SK-N-SH treated with all-trans-retinoic acid at 6 μM for 48 hours (cell line): ENCODE measurements around the gene SPRR2D.

Experiments
- ATAC-seq: fragments of 200-7000 bp; cut with Tn5 transposase; 3 replicates; pipeline ENCODE4 v1.9.1; 2020; ENCODE audit warnings: mild to moderate bottlenecking, moderate library complexity
- ARNTL ChIP-seq: fragments of 450-650 bp; formaldehyde crosslinking; IDR thresholded peaks from 2 replicates; pipeline ENCODE4 v1.5.0; 2020; ENCODE audit warnings: low read depth, mild to moderate bottlenecking, moderate library complexity, borderline replicate concordance
- BACH2 ChIP-seq: fragments of 250-450 bp; sonication (Bioruptor Pico); IDR thresholded peaks from 2 replicates; pipeline ENCODE4 v1.9.0; 2021; ENCODE audit warnings: mild to moderate bottlenecking, borderline replicate concordance
- CREB5 ChIP-seq: fragments of 250-450 bp; sonication (Bioruptor Pico); IDR thresholded peaks from 2 replicates; pipeline ENCODE4 v1.5.1; 2020; ENCODE audit warnings: low read depth, mild to moderate bottlenecking, moderate library complexity
- CSRNP3 ChIP-seq: fragments of 250-450 bp; sonication (Bioruptor Pico); IDR thresholded peaks from 2 replicates; pipeline ENCODE4 v1.5.1; 2021; ENCODE audit warnings: mild to moderate bottlenecking, moderate library complexity
- ESRRG ChIP-seq: fragments of 250-450 bp; sonication (Bioruptor Pico); IDR thresholded peaks from 2 replicates; pipeline ENCODE4 v1.6.1; 2021; ENCODE audit warnings: mild to moderate bottlenecking
- ISL1 ChIP-seq: fragments of 250-450 bp; sonication (Bioruptor Pico); IDR thresholded peaks from 2 replicates; pipeline ENCODE4 v2.1.2; 2022; ENCODE audit warnings: mild to moderate bottlenecking, moderate library complexity
- OSR1 ChIP-seq: fragments of 250-450 bp; sonication (Bioruptor Pico); IDR thresholded peaks from 2 replicates; pipeline ENCODE4 v1.8.0; 2022; ENCODE audit warnings: moderate library complexity, mild to moderate bottlenecking, inconsistent platforms
- PATZ1 ChIP-seq: fragments of 250-450 bp; sonication (Bioruptor Pico); IDR thresholded peaks from 2 replicates; pipeline ENCODE4 v1.8.0; 2020; ENCODE audit warnings: mild to moderate bottlenecking, moderate library complexity, borderline replicate concordance
- POU6F1 ChIP-seq: fragments of 250-450 bp; sonication (Bioruptor Pico); IDR thresholded peaks from 2 replicates; pipeline ENCODE4 v1.8.0; 2021; ENCODE audit warnings: low read depth, mild to moderate bottlenecking, moderate library complexity, borderline replicate concordance
- SNAI2 ChIP-seq: fragments of 250-450 bp; sonication (Bioruptor Pico); IDR thresholded peaks from 2 replicates; pipeline ENCODE4 v1.5.0; 2020; ENCODE audit warnings: mild to moderate bottlenecking, moderate library complexity
- TCF4 ChIP-seq: fragments of 250-450 bp; sonication (Bioruptor Pico); IDR thresholded peaks from 2 replicates; pipeline ENCODE4 v1.8.0; 2021; ENCODE audit warnings: mild to moderate bottlenecking, moderate library complexity, borderline replicate concordance
- TOX ChIP-seq: fragments of 250-450 bp; sonication (Bioruptor Pico); IDR thresholded peaks from 2 replicates; pipeline ENCODE4 v1.8.0; 2021; ENCODE audit warnings: mild to moderate bottlenecking, moderate library complexity, borderline replicate concordance
- TSHZ2 ChIP-seq: fragments of 250-450 bp; sonication (Bioruptor Pico); IDR thresholded peaks from 2 replicates; pipeline ENCODE4 v1.5.0; 2020; ENCODE audit warnings: mild to moderate bottlenecking, moderate library complexity
- ZFP3 ChIP-seq: fragments of 250-450 bp; sonication (Bioruptor Pico); IDR thresholded peaks from 2 replicates; pipeline ENCODE4 v1.5.0; 2020; ENCODE audit warnings: mild to moderate bottlenecking, moderate library complexity
- ZFP30 ChIP-seq: fragments of 450-650 bp; formaldehyde crosslinking; IDR thresholded peaks from 2 replicates; pipeline ENCODE4 v1.5.0; 2022; ENCODE audit warnings: mild to moderate bottlenecking, moderate library complexity
- ZNF565 ChIP-seq: fragments of 450-650 bp; formaldehyde crosslinking; conservative IDR thresholded peaks from 2 replicates; pipeline ENCODE4 v1.5.0; 2020; ENCODE audit warnings: low read depth, mild to moderate bottlenecking, moderate library complexity
- ZNF70 ChIP-seq: fragments of 450-650 bp; formaldehyde crosslinking; IDR thresholded peaks from 2 replicates; pipeline ENCODE4 v1.5.0; 2020; ENCODE audit warnings: mild to moderate bottlenecking, moderate library complexity
- ZNF8 ChIP-seq: fragments of 450-650 bp; formaldehyde crosslinking; IDR thresholded peaks from 2 replicates; pipeline ENCODE4 v1.5.0; 2020; ENCODE audit warnings: mild to moderate bottlenecking, moderate library complexity

SPRR2D gene

GRCh38 chr1:153070243-153070642, 29.3 kb upstream of the SPRR2D start:
- TF ChIP-seq PATZ1 (CRISPR knock-in tag): no peak
- TF ChIP-seq ZFP3: no peak
- TF ChIP-seq ZNF70: no peak
- no peak for TF ChIP-seq ESRRG
- no peak for TF ChIP-seq ZFP30 (CRISPR knock-in tag)
- no peak for ATAC-seq

- no peak for ATAC-seq
- TF ChIP-seq ARNTL (CRISPR knock-in tag): no peak
- TF ChIP-seq CSRNP3 (CRISPR knock-in tag): no peak
- TF ChIP-seq, all 23 proteins: peak for 0
Measured at GRCh38 chr1:153058826-153059784, 18.2 kb upstream of the SPRR2D start.

- peak; percentile 61; the same call in 1 of the 3 replicates for ATAC-seq
- no peak for TF ChIP-seq TOX (CRISPR knock-in tag)
- TF ChIP-seq, all 23 proteins: peak for 0
Measured at GRCh38 chr1:153058154-153058553, 17.2 kb upstream of the SPRR2D start.

- TF ChIP-seq CREB5 (CRISPR knock-in tag) (no peak), ZNF8 (CRISPR knock-in tag) (no peak), TCF4 (CRISPR knock-in tag) (no peak), SNAI2 (no peak), OSR1 (no peak), TOX (CRISPR knock-in tag) (no peak), ZFP30 (CRISPR knock-in tag) (no peak), ZNF70 (no peak), ESRRG (no peak), PATZ1 (CRISPR knock-in tag) (no peak), ISL1 (CRISPR knock-in tag) (no peak), BACH2 (CRISPR knock-in tag) (no peak), ZFP3 (no peak), TSHZ2 (CRISPR knock-in tag) (no peak), ZNF565 (no peak), POU6F1 (no peak)
- TF ChIP-seq, all 23 proteins: peak for 0
- ATAC-seq: no peak
Measured at GRCh38 chr1:153057375-153057774, 16.5 kb upstream of the SPRR2D start, which contains the start of gene SPRR2A. Gene SPRR2A, minus strand, starts transcription at chr1:153057512. Its CDS starts 777 bp downstream, at chr1:153056735.

- peak; percentile 36; the same call in 1 of the 3 replicates for ATAC-seq
Measured at GRCh38 chr1:153056111-153056510, 15.2 kb upstream of the SPRR2D start.
